Astrocyte of the hippocampus (primary cell): ENCODE measurements around the gene SLAMF9.

Source experiments
- DNase-seq: peaks from one replicate; pipeline ENCODE4 v3.0.0; 2011; ENCODE audit warnings: low read depth, low spot score

The SLAMF9 gene

DNA sequence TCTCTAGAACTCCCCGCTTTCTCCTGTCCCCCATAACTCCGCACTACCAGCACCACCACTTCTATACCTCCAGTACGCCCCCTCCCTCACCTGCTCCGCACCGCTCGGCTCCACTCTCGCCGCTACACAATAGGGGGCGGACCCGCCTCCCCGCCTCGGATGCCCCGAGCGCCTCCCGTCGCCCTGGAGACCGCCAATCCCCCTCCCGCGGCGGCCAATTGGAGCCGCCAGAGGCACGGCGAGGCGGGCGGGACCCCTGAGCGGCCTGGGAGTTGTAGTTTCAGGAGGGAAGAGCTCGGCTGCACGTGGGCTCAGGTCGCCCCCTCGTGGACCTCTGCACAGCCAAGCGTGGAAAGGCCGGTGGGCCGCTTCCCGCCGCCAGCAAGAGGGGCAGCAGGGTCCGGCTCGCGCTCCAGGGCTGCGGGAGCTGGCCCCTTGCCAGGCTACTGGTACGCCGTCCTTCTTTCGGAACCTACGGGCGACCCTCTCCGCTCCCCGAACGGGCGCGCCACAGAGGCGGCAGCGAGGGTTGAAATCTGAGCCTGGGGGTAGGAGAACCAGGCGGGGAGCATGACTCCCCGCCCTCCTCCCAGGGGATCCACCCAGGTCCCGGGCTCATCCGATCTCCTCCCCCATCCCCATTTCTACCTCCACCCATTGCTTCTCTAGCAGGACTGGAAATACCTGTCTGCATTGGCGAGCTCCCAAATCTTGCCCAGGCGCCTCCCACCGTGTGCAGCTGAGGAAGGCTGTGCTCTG, 8.4 kb downstream of the SLAMF9 start, which contains the start of gene IGSF9:
Gene IGSF9, minus strand, starts transcription at position 131 of the 759 bp plus-strand sequence. CDS start 2,159 bp downstream, outside the sequence.
- peak; percentile 94 for DNase-seq

DNA sequence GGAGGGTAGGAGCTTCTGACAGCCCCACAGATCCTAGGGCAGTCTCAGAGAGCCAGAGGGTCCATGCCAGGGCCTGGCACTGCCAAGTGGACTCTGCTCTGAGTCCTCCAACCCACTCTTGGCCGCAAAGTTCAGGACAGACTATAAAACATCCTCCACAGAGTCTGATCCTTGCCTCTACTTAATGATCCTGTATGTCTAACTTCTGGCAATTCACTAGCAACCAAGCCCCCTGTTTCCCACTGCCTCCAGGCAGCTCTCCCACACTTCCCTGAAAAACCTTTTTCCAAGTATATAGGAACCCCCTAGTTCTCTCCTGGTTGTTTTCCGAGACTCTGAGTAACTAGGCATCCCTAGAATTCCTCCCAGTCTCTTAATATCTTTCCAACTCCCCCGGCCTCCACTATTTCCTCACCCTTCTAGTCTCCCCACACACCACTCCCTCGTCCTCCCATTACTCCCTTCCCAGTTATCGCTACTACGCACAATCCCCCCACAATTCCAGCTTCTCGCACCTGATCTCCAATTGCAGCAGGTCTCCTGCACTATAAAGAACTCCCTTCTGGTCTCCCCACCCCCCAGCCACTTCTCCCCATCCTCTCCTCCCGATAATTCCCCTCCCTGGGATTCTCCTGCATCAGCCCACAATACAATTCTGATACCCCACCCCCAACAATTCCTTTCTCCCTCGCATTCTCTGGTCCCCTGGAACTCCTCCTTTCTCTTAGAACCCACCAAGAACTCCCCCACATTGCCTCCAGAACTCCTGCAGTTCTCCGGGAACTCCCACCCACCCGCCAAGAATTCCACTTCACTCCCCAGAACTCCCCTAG, 9.2 kb downstream of the SLAMF9 start:
- no peak for DNase-seq

DNA sequence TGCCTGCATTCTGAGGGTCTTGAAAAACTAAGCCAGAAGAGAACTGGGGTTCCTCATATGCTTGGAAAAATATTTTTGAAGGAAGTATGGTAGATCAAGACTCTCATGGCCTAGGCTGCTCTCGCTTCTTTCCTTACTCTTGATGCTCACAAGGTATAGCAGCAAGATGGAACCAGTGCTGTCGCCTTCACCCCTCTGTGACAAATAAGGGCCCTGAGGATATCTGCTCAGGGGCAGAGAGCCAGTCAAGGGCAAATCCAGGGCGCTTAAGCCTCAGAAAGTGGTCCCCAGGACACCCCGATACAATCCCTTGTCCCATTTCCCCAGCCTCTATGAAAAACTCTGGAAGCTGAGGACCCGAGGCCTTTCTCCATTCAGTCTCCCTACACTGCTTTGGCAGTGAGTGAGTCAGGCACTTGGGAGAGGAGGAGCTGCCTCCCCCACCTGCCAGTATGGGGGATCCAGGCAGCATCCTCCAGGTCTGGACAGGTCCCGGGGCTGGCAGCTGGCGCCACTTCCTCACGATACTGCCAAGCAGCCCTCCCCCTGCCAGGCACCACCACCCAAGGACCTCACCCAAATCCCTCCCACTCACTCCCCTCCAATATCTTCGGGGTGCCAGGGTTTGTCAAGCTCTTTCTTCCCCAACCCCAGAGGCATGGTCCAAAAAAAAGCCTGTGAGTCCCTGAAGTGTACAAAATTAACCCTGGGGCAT, 10.0 kb downstream of the SLAMF9 start:
- no peak for DNase-seq

DNA sequence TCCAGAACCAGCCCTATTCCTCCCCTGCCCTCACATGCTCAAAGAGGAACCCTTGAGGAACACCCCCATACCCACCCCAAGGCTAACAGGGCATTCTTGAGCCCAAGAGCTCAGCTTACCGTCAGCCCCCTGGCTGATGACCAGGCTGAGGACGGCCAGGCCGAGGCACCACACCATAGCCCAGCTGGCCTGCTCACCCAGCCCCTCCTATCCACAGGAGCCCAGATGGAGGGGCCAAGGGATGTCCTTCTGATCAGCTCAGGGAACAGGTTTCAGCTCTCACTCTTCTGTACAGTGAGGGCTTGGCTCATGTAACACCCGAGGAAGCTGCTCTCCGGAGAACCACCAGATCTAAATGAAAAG, 10.8 kb downstream of the SLAMF9 start:
- DNase-seq = no peak

DNA sequence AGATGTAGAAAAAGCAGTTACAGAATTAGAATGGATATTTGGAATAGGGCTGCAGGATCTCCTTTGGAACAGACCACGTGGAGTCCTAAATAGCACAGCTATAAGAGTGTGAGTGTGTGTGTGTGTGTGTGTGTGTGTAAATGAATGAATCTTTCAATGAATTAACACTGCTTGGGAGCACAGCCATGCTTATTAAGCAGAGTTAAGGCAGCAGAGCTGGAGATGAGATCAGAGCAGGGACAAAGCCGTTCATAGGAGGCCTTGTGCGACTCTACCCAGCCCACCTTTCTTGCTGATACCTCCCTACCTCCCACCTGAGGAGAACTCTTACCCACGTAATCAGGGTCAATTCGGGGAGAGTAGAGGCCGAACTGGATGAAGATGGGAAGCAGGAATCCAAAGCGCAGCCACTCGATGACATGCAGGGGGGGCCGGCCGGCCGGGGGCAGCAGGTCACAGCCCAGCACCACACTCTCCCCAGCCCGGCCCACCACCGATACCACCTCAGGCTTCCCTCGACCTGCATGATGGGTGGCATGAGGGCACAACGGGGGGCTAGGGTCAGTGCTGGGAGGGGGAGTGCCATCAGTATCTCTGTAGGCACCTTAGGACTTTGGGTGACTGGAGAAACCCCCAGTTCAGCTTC, 11.3 kb downstream of the SLAMF9 start:
- DNase-seq = no peak

DNA sequence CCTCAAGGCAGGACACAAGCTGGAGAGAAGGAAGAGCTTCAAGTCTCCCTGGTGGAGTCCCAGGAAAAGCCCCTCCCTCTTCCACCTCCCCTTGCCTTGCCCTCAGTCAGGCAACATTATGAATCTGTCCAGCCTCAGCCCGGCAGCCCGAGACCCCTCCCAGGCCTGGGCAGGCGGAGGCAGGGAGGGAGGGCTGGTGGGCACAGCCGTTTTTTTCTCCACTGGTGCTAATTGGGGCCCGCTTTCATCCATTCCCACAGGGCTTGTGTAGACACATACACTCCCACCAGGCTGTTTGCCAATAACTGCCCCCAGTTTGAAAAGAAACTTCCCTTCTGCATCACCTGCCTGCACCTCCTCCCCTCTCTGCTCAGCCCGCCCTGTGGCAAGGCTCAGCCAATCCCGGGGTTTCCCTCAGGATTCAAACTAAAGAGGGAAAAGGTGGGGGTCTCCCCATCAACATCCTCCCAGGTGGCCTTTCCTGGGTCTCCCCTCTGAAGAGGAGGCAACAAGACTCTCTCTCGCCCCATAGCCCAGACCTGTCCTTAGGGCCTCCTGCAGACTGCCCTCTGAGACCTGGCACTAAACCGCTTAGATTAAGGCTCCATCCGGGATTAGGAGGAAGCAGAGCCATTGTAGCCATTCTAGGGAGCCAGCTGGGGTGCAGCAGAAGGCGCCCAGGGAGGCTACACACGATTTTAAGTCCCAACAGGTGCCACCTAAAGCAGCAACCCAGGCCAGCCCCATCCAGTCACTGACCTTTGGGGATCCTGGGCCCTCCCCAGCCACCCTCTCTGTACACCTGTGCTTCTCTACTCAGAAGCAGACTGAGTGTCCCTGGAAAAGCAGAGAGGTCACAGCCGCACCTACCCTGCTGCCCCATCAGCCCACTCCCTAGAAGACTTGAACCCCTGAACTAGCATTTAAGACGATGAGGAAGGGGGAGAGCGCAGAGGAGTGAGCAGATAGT, 12.2 kb downstream of the SLAMF9 start:
- DNase-seq = no peak

DNA sequence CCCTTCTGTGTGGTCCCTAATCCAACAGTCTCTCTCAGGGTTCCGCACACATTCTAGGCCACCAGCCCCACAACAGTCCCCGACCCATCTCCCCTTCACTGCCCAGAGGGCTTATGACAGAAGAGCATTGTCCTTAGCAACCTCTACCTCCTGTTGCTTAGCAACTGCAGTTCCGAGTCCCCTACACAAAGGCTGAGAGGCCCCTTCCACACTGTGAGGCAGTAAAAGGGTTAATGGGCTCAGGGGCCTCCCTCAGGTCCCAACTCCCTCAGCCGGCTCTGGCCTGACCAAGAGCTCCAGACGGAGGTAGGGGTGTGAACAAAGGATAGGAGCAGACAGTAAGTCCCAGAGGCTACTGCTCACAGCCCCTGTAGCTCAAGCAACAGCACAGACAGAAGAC, 12.9 kb downstream of the SLAMF9 start:
- no peak for DNase-seq

DNA sequence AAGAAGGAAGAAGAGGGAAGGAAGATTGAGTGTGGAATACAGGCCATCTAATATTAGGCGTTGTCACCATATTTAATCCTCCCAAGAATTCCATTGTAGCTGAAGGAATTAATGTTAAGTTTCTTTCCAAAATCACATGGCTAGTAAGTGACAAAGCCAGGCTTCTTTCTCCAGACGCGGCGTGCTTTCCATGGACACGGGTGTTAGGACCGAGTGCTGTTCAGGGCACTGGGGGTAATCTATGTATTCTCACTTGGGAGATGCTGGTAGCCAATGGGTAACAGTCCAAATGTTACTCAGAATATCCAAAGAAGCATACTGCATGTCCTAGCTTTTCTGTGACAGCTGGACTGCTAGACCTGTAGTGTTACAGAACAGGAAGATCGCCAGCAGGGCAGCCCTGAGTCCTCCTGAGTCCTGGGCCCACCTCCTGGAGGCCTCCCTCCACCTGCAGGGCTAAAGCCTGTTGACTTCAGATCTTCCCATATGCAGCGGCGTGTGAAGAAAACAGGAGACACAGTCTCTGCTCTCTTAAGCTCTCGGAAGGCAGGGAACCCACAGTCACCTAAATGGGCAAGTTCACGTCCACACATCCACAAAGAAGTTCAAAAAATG, 13.9 kb downstream of the SLAMF9 start:
- no peak for DNase-seq

DNA sequence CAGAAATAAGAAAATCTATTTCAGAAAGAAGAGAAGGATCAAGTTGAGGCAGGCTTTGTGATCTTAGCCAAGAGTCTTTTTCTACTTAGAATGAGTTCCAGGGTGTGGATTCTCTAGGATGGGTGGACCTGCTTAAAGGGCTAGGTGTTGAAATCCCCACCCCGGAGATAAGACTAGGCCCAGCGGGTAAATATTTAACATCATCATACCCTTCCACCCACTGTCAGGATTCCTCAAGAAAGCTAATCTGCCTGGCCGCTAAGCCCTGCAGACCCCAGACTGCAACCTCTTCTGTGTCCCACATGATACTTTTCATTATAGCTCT, 14.4 kb downstream of the SLAMF9 start:
- no peak for DNase-seq

DNA sequence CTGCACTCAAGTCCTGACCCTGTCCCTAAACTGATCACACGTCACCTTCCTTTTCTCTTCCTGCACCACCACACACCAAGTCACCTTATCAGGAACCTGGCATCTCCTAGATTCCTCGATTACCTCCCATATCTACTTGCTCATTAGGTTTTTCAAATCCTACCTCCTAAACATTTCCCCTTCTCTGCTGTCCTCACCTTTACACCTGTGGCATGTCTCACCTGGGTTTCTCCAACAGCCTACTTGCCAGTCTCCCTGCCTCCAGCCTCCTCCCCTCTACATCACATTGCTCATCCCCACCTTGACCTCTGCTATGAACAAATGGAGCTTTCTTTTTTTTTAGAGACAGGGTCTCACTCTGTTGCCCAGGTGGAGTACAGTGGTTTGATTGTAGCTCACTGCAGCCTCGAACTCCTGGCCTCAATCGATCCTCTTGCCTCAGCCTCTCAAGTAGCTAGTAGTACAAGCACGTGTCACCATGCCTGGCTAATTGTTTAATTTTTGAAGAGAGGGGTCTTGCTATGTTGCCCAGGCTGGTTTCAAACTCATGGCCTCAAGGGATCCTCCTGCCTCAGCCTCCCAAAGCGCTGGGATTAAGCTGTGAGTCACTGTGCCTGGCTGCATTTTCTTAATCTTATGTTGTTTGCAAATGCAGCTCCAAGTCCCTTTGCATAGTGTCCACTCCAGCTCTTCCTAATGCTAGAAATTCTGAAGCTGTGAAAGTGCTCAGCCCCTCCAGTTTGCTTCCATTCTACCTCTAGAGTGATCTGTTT, 14.9 kb downstream of the SLAMF9 start:
- no peak for DNase-seq

DNA sequence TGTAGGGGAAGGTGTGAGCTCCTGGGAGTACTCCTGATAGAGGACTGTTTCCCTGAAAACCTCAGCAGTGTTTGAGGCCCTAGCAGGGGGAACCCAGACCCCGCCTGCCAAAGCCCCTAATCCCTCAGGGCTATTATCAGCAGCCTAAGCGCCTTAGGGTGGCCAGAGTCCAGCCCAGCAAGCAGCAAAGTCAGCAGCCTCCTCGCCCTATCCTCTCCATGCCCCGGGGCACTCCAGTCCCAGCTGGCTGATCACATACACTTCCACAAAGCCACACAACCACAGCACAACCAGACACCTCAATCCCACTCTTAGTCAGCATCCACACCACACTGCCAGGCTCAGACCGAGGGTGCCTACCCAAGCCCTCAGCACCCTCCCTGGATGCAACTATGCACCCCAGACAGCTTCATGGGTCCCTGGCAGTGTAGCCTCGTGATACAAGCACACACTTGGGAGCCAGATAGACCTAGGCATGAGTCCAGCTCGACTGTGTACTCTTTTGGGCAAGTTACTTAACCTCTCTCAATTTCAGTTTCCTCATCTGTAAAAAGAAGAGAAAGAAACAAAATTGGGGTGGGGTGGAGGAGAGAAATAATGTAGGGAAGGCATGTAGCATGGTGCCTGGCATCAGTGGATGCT, 15.7 kb downstream of the SLAMF9 start:
- no peak for DNase-seq

DNA sequence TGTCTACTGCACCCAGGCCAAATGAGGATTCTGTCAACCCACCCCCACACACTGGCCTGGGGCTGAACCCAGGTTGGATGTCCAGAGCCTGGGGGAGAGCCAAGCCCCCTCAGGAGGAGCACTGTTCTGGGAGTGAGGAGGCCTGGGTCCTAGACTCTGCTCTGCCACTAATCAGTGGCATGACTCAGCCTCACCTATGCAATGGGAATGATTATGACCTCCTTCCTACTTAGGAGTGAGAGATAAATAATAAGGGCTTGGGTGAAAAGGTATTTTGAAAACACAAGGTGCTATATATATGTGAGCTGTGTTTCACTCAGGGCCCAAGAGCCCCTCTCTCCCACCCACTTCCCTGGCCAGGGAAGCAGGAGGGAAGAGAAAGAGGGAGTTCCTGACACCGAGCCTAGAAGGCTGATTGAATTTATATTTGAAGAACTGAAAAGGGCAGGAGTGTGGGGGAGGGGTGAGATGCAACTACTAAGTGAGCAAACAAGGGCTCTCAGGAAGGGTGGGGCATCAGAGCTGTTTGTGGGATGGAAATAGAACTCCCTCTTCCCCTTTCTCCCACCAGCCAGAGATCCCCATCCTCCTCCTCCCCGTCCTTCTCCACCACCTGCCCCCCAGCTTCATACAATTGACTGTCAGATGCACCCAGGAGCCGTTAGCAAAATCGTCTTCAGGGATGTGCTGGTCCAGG, 16.8 kb downstream of the SLAMF9 start:
- DNase-seq = no peak

DNA sequence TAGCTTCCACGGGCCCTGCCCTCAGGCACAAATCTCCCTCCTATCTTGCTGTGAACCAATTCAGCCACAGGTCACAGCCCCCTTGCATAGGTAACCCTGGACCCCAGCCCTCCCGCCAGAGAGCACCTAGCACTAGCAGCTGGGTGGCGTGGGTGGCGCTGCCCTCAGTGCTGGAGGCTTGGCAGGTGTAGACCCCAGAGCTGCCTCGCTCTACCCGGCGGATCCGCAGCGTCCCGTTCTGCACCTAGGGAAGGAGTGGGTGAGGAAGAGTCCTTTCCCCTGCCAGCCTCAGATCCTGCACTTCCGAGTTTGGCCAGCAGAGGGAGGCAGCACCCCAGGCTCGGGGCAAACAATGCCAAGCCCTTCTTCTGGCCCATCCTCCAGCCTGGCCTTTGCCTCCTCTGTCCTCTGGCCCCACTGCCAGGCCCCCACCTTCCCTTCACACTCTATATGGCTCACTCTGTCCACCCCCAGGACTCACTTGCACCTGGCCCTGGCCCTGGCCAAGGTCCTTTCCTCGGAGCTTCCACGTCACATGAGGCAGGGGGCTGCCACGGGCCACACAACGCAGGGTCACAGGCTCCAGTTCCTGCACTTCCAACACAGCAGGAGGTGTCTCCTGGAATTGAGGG, 17.6 kb downstream of the SLAMF9 start:
- peak; percentile 75 for DNase-seq

DNA sequence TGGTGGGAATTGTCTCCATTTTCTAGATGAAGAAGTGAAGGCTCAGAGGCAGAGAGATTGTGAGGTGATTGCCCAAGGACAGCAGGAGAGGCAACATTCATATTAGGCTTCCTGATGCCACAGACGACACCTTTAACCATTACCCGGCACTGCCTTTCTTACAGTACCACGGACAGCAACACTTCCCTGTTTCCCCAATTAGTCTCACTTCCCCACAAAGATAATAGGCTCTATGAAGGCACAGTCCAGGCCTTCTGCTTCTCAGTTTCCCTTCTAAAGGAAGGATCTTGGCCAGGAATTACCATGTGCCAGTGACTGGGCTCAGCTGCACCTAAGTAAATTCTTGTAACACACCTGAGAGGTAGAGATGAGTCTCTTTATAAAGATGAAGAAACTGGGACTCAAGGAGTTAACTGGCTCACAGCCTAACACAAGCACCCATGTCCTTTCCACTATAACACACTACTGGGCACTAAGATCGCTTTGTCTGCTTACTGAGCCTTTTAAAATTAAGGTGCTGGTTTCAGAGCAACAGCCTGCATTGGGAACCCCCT, 18.2 kb downstream of the SLAMF9 start:
- peak; percentile 44 for DNase-seq

DNA sequence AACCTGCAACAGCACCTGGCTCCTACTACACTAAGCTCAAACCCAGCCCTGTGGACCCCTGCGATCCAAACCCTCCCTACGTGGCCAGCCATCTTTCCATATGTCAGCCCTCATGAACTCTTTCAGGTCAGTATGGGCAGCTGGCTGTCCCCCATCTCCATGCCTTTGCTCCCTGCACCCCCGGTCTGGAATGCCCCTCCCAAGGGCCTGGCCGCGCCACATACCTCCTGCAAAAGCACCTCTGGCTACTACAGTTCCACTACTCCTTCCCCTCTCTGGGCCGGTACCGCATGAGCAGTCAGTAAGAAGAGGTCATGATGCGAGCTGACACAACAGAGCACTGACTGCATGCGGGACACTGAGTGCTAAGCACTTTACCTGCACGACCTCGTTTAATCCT, 18.7 kb downstream of the SLAMF9 start:
- no peak for DNase-seq

DNA sequence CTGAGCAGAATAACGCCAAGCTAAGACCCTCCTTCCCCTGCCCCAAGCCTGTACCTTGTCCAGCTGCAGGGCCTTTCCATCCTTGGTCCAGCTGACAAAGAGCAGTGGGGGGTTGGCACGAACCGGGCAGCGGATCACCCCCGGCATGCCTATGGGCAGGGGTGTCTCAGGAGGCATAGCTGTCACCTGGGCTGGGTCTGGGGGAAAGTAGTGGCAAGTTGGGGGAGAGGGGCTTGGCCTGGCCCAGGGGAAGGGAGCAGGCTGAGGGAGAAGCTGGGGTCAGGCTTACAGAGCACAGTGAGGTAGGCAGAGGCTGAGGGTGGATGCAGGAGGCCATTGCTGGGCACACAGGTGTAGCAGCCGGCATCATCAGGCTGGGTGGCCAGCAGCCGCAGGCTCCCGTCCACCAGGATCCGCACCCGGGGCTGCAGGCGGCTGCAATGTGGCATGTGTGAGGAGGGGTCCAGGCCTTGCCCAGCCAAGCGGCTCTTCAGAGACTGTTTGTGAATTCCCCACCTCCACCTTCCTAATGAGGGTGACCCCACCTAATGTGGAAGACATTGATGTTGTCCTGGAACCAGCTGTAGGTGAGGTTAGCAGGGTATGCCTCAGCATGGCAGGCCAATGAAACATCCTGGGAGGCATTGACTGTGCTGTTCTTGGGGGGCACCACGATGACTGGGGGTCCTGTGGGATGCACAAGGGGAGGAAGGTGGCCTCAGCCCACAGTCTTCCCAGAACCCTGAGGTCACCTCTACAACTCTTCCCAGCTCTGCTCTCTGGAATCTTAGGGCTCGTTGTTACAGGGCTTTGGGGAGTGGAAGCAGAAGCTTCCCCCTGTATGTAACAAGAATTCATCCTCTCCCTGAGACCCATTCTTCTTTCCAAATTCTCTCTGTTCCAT, 19.6 kb downstream of the SLAMF9 start:
- DNase-seq = no peak

DNA sequence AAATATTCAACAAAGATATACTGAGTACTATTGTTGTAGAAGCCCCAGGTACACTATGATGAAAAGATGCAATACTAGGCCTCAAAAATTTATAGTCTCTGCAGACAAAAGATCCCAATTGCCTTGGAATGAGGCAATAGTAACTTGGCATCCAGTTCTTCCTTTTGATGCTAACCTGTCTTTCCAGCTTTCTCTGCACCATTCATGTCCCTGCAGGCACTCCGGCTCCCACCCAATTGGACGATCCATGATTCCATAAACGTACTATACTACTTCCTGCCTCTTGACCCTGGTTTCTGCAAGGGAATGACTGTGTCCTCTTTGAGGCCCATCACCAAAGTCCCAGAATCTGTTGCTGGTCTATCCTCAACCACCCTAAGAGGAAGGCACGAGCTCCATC, 20.7 kb downstream of the SLAMF9 start:
- no peak for DNase-seq
